Measurements from ENCODE around the gene MORN2.

Gene MORN2

DNA sequence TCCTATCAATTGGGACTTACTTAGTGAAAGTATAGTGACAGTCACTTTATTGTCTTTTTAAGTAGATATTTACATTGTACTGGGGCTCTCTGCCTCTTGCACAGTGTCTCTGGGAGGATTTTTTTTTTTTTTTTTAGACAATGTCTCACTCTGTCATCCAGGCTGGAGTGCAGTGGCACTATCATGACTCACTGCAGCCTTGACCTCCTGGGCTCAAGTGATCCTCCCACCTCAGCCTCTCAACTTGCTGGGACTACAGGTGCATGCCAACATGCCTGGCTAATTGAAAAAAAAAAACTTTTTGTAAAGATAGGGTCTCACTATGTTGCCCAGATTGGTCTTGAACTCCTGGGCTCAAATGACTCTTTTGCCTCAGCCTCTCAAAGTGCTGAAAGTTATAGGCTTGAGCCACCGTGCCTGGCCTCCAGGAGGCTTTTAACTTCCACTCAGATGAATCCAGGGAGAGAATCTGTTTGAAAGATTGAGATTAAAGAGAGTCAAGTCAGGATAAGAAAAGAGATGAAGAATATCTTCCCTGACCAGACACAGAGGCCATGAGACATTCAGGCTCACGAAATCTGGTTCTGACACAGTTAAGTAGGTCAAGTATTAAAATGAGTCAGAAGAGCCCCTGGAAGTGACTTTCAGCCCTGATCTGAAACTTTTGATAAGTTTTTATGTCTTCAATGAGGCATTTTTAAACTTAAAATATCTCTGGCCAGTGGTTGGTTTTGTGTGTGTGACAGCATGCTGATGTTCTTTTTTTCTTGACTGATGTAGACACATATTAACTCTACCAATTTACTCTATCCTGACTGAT lies 32.2 kb downstream of the MORN2 start:
- DNase-seq: no peak
- POLR2A ChIA-PET: no interaction called here

DNA sequence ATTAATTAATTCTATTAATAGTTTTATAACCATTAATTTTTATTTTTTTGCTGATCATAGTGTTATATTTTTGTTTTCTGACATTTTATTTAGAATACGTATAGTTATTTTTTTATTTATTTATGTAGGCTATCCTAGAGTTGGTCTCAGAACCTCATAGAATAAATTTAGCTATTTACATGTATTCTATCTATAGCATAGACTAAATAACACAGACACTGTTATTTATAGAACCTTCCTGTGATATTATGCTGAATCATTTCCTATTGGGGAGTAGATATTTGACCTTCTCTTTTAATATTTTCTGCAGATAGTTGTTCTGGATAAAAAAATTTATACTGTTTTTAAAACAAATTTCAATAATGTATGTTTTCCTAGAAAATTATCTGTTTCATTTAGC lies 34.1 kb downstream of the MORN2 start:
- no peak overlapping the region for H3K4me3 ChIP-seq (ENCODE audit: control insufficient read depth in 1 of 7, extremely low read depth in 1 of 7, insufficient read depth in 4 of 7, low read depth in 2 of 7, low read length in 6 of 7)
- DNase-seq: no peak
- CTCF ChIA-PET: no interaction called here
- H3K9me3 ChIP-seq (ENCODE audit: control extremely low read depth in 1 of 5, control insufficient read depth in 4 of 5, insufficient read depth in 2 of 5, low read depth in 1 of 5, low read length in 4 of 5): no peaks in the 10 kb centered on the region
- WGBS (ENCODE audit: insufficient coverage): no CpG with 5 or more reads among the region's 1 CpG
- peaks cover 0 to 2% (median 0%) of the 10 kb centered on the region in 4 experiments for H3K4me1 ChIP-seq (ENCODE audit: control extremely low read depth in 1 of 4, control insufficient read depth in 4 of 4, insufficient read depth in 4 of 4, low read length in 3 of 4)
- H3K36me3 ChIP-seq (ENCODE audit: control insufficient read depth in 4 of 4, insufficient read depth in 4 of 4, low read length in 3 of 4): no peaks in the 10 kb centered on the region
- H3K27me3 ChIP-seq (replicated peaks in 2 of 5; ENCODE audit: control insufficient read depth in 4 of 5, insufficient read depth in 5 of 5, low read length in 4 of 5): no peaks in the 10 kb centered on the region
- POLR2A ChIA-PET: no interaction called here
- no peak overlapping the region for H3K27ac ChIP-seq (ENCODE audit: insufficient read depth in 1 of 2, low read depth in 1 of 2, low read length in 2 of 2, poor library complexity in 1 of 2, severe bottlenecking in 2 of 2)

More for the DNA sequence above, 32.2 kb downstream of the MORN2 start:
- H3K9me3 ChIP-seq (ENCODE audit: control extremely low read depth in 1 of 5, control insufficient read depth in 4 of 5, insufficient read depth in 2 of 5, low read depth in 1 of 5, low read length in 4 of 5): no peaks in the 10 kb centered on the region
- 100% methylated on average over 2 of the region's 2 CpGs for WGBS (ENCODE audit: insufficient coverage)
- H3K27me3 ChIP-seq (replicated peaks in 2 of 5; ENCODE audit: control insufficient read depth in 4 of 5, insufficient read depth in 5 of 5, low read length in 4 of 5): no peaks in the 10 kb centered on the region
- no peak overlapping the region for H3K27ac ChIP-seq (ENCODE audit: insufficient read depth in 1 of 2, low read depth in 1 of 2, low read length in 2 of 2, poor library complexity in 1 of 2, severe bottlenecking in 2 of 2)
- CTCF ChIA-PET: no interaction called here
- H3K4me3 ChIP-seq (ENCODE audit: control insufficient read depth in 1 of 7, extremely low read depth in 1 of 7, insufficient read depth in 4 of 7, low read depth in 2 of 7, low read length in 6 of 7): no peak overlapping the region
- no peaks in the 10 kb centered on the region for H3K36me3 ChIP-seq (ENCODE audit: control insufficient read depth in 4 of 4, insufficient read depth in 4 of 4, low read length in 3 of 4)
- peaks cover 0 to 2% (median 0%) of the 10 kb centered on the region in 4 experiments for H3K4me1 ChIP-seq (ENCODE audit: control extremely low read depth in 1 of 4, control insufficient read depth in 4 of 4, insufficient read depth in 4 of 4, low read length in 3 of 4)

DNA sequence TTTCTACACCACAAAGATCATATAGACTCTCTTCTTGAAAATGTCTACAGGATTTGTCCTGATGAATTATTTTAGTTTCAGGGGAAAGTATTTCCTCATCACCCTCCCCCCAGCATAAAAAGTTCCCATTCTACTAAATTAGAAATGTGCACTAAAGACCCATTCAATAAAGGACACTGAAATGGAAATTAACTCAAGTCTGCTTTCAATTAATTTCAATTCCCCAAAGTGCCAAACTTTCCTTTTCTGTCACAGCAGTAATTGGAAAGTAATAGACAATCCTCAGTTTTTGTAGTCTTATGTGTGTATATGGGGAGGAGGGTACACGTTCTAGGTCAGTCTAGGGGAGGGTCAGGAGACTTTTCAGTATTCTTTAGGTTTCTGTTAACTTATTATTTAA lies 35.4 kb downstream of the MORN2 start:
- H3K27me3 ChIP-seq (replicated peaks in 2 of 5; ENCODE audit: control insufficient read depth in 4 of 5, insufficient read depth in 5 of 5, low read length in 4 of 5): no peaks in the 10 kb centered on the region
- no CpG with 5 or more reads among the region's 1 CpG for WGBS (ENCODE audit: insufficient coverage)
- POLR2A ChIA-PET: no interaction called here
- peaks cover 0 to 2% (median 0%) of the 10 kb centered on the region in 4 experiments for H3K4me1 ChIP-seq (ENCODE audit: control extremely low read depth in 1 of 4, control insufficient read depth in 4 of 4, insufficient read depth in 4 of 4, low read length in 3 of 4)
- no peak overlapping the region for H3K4me3 ChIP-seq (ENCODE audit: control insufficient read depth in 1 of 7, extremely low read depth in 1 of 7, insufficient read depth in 4 of 7, low read depth in 2 of 7, low read length in 6 of 7)
- no peak for DNase-seq
- no peaks in the 10 kb centered on the region for H3K36me3 ChIP-seq (ENCODE audit: control insufficient read depth in 4 of 4, insufficient read depth in 4 of 4, low read length in 3 of 4)
- no peaks in the 10 kb centered on the region for H3K9me3 ChIP-seq (ENCODE audit: control extremely low read depth in 1 of 5, control insufficient read depth in 4 of 5, insufficient read depth in 2 of 5, low read depth in 1 of 5, low read length in 4 of 5)
- no peak overlapping the region for H3K27ac ChIP-seq (ENCODE audit: insufficient read depth in 1 of 2, low read depth in 1 of 2, low read length in 2 of 2, poor library complexity in 1 of 2, severe bottlenecking in 2 of 2)
- CTCF ChIA-PET: interaction anchor here (1.0 kb wide), 1 partner anchor 37 kb away, joined by 3 read pairs; no protein-coding TSS in a partner anchor

DNA sequence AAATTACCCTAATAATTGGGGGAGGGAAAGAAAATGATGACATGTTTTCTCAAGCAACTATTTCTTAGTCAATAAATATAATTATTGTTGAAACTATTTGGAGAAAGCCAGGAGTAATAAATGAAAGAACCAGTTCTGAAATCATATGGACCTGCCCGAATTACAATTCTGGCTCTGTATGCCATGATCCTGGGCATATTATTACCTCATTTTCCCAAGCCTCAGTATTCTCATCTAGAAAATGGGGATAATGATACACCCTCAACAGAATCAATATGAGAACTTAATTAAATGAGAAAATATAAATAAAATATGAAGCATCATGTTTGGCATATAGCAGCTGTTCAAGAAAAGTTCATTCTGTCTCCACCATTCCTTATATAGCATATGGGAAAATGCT lies 36.8 kb downstream of the MORN2 start:
- no CpG with 5 or more reads among the region's 1 CpG for WGBS (ENCODE audit: insufficient coverage)
- POLR2A ChIA-PET: interaction anchor here (0.6 kb wide), 1 partner anchor 1378 kb away, joined by 4 read pairs; no protein-coding TSS in a partner anchor
- no peak for DNase-seq
- no peaks in the 10 kb centered on the region for H3K36me3 ChIP-seq (ENCODE audit: control insufficient read depth in 4 of 4, insufficient read depth in 4 of 4, low read length in 3 of 4)
- H3K27ac ChIP-seq (ENCODE audit: insufficient read depth in 1 of 2, low read depth in 1 of 2, low read length in 2 of 2, poor library complexity in 1 of 2, severe bottlenecking in 2 of 2): no peak overlapping the region
- peaks cover 0 to 2% (median 0%) of the 10 kb centered on the region in 4 experiments for H3K4me1 ChIP-seq (ENCODE audit: control extremely low read depth in 1 of 4, control insufficient read depth in 4 of 4, insufficient read depth in 4 of 4, low read length in 3 of 4)
- no peaks in the 10 kb centered on the region for H3K9me3 ChIP-seq (ENCODE audit: control extremely low read depth in 1 of 5, control insufficient read depth in 4 of 5, insufficient read depth in 2 of 5, low read depth in 1 of 5, low read length in 4 of 5)
- H3K4me3 ChIP-seq (ENCODE audit: control insufficient read depth in 1 of 7, extremely low read depth in 1 of 7, insufficient read depth in 4 of 7, low read depth in 2 of 7, low read length in 6 of 7): no peak overlapping the region
- CTCF ChIA-PET: no interaction called here
- H3K27me3 ChIP-seq (replicated peaks in 2 of 5; ENCODE audit: control insufficient read depth in 4 of 5, insufficient read depth in 5 of 5, low read length in 4 of 5): no peaks in the 10 kb centered on the region

DNA sequence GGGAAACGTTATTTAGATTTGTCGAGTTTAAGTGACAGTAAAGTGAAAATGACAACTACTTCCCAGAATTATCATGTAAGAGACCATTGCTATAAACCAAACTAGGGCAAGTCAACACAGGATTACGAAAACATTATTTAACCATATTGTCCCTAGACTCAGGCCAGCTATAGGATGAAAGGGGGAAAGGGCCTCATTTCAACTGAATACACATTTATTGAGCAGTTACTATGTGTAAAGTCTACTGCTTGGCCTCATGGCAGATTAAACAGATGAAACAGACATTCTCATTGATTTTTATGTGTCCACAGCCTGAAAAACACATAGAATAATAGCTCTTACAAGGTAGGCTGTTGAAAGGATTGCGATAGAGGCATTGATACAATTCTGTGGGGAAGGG lies 46.6 kb downstream of the MORN2 start:
- Histone ChIP-seq H3K27ac (ENCODE audit: insufficient read depth in 1 of 2, low read depth in 1 of 2, low read length in 2 of 2, poor library complexity in 1 of 2, severe bottlenecking in 2 of 2) (no peak overlapping the region), H3K4me1 (ENCODE audit: control extremely low read depth in 1 of 4, control insufficient read depth in 4 of 4, insufficient read depth in 4 of 4, low read length in 3 of 4) (no peaks in the 10 kb centered on the region), H3K27me3 (replicated peaks in 2 of 5; ENCODE audit: control insufficient read depth in 4 of 5, insufficient read depth in 5 of 5, low read length in 4 of 5) (no peaks in the 10 kb centered on the region), H3K36me3 (ENCODE audit: control insufficient read depth in 4 of 4, insufficient read depth in 4 of 4, low read length in 3 of 4) (no peaks in the 10 kb centered on the region), H3K9me3 (ENCODE audit: control extremely low read depth in 1 of 5, control insufficient read depth in 4 of 5, insufficient read depth in 2 of 5, low read depth in 1 of 5, low read length in 4 of 5) (no peaks in the 10 kb centered on the region), H3K4me3 (ENCODE audit: control insufficient read depth in 1 of 7, extremely low read depth in 1 of 7, insufficient read depth in 4 of 7, low read depth in 2 of 7, low read length in 6 of 7) (no peak overlapping the region)
- 100% methylated on average over 1 of the region's 4 CpGs for WGBS (ENCODE audit: insufficient coverage)
- POLR2A ChIA-PET: no interaction called here
- no peak for DNase-seq
- CTCF ChIA-PET: interaction anchor here (0.7 to 1.1 kb wide), 2 partner anchors 25 to 49 kb away, joined by 3 to 4 read pairs; no protein-coding TSS in a partner anchor

DNA sequence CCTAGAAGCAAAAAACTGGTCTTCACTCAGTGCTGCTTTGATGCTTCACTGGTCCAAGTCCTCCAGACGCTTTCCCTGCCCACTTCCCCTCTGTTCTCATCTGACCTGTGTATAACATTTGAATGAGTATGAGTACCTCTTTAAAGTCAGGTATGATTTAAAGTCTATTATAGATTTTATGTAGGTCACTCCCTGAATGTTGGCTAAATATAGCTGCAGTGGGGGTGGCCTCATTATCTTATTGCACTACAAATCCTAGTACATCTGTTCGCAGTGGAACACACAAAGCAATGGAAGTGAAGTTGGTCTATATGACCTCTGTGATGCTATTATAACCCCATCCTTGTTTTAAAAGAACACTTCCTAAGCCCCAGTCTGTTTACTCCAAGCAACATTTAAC lies 47.1 kb downstream of the MORN2 start:
- WGBS (ENCODE audit: insufficient coverage): 100% methylated on average over 2 of the region's 2 CpGs
- no peaks in the 10 kb centered on the region for H3K4me1 ChIP-seq (ENCODE audit: control extremely low read depth in 1 of 4, control insufficient read depth in 4 of 4, insufficient read depth in 4 of 4, low read length in 3 of 4)
- ChIA-PET CTCF (interaction anchor here (0.7 to 1.1 kb wide), 2 partner anchors 24 to 48 kb away, joined by 3 to 4 read pairs; no protein-coding TSS in a partner anchor), POLR2A (no interaction called here)
- DNase-seq: no peak
- H3K36me3 ChIP-seq (ENCODE audit: control insufficient read depth in 4 of 4, insufficient read depth in 4 of 4, low read length in 3 of 4): no peaks in the 10 kb centered on the region
- no peaks in the 10 kb centered on the region for H3K27me3 ChIP-seq (replicated peaks in 2 of 5; ENCODE audit: control insufficient read depth in 4 of 5, insufficient read depth in 5 of 5, low read length in 4 of 5)
- no peak overlapping the region for H3K27ac ChIP-seq (ENCODE audit: insufficient read depth in 1 of 2, low read depth in 1 of 2, low read length in 2 of 2, poor library complexity in 1 of 2, severe bottlenecking in 2 of 2)
- no peaks in the 10 kb centered on the region for H3K9me3 ChIP-seq (ENCODE audit: control extremely low read depth in 1 of 5, control insufficient read depth in 4 of 5, insufficient read depth in 2 of 5, low read depth in 1 of 5, low read length in 4 of 5)
- no peak overlapping the region for H3K4me3 ChIP-seq (ENCODE audit: control insufficient read depth in 1 of 7, extremely low read depth in 1 of 7, insufficient read depth in 4 of 7, low read depth in 2 of 7, low read length in 6 of 7)

DNA sequence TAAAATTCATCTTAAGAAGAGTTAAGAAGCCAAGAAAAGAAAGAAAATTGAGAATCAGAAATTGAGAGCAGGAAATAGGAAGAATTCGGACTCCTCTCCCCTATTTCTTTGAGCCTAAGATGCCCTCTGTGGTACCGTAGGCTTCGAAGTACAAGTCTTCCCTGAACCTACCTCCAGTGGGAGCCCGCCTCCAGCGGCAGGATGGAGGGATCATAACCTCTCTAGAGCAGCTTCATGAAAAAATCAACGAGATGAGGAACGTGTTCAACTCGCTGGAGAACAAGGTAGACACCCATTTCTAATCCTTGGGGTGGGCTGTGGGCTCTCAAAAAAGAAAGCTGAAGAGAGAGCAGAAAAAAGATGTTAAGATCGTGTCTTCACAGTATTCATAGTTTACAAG lies 50.2 kb downstream of the MORN2 start:
- POLR2A ChIA-PET: no interaction called here
- no peaks in the 10 kb centered on the region for H3K36me3 ChIP-seq (ENCODE audit: control insufficient read depth in 4 of 4, insufficient read depth in 4 of 4, low read length in 3 of 4)
- CTCF ChIA-PET: interaction anchor here (0.6 kb wide), 1 partner anchor 712 kb away, joined by 3 read pairs; no protein-coding TSS in a partner anchor
- no peaks in the 10 kb centered on the region for H3K4me1 ChIP-seq (ENCODE audit: control extremely low read depth in 1 of 4, control insufficient read depth in 4 of 4, insufficient read depth in 4 of 4, low read length in 3 of 4)
- WGBS (ENCODE audit: insufficient coverage): 87% methylated on average over 7 of the region's 9 CpGs
- DNase-seq: no peak
- no peaks in the 10 kb centered on the region for H3K27me3 ChIP-seq (replicated peaks in 2 of 5; ENCODE audit: control insufficient read depth in 4 of 5, insufficient read depth in 5 of 5, low read length in 4 of 5)
- H3K4me3 ChIP-seq (ENCODE audit: control insufficient read depth in 1 of 7, extremely low read depth in 1 of 7, insufficient read depth in 4 of 7, low read depth in 2 of 7, low read length in 6 of 7): no peak overlapping the region
- H3K27ac ChIP-seq (ENCODE audit: insufficient read depth in 1 of 2, low read depth in 1 of 2, low read length in 2 of 2, poor library complexity in 1 of 2, severe bottlenecking in 2 of 2): no peak overlapping the region
- no peaks in the 10 kb centered on the region for H3K9me3 ChIP-seq (ENCODE audit: control extremely low read depth in 1 of 5, control insufficient read depth in 4 of 5, insufficient read depth in 2 of 5, low read depth in 1 of 5, low read length in 4 of 5)
